22Rv1 (cell line): ENCODE data around the gene MAU2.

Source experiments
- ZFX ChIP-seq: fragments of 450-650 bp; IDR thresholded peaks from 2 replicates; pipeline ENCODE4 v1.6.1; 2017; ENCODE audit warnings: antibody characterized with exemption, borderline replicate concordance
- TF ChIP-seq, protein P1 (sequence below): fragments of 450-650 bp; IDR thresholded peaks from 2 replicates; pipeline ENCODE4 v1.5.1; 2017; ENCODE audit warnings: mild to moderate bottlenecking

DNA sequence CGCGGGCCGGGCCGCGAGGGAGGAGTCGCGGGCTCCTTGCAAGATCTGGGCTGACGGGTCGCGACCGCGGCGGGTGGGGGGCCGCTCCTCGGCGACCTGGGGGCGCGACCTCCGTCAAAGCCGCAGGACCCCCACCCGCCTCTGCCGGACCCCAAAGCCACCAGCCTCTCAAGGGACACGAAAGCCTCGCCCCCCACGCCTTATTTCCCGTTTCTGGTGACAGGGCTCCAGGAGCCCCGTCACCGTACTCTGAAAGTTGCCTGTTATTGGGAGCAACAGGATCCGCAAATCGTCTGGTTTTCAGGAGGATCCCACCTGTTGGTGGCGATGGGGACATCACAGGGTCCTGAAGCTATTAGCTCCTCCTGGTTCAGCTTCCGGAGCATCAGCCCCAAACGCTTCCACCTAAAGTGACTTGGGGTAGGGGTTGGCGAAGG, 530 bp downstream of the MAU2 start:
- TF ChIP-seq, protein P1, sequence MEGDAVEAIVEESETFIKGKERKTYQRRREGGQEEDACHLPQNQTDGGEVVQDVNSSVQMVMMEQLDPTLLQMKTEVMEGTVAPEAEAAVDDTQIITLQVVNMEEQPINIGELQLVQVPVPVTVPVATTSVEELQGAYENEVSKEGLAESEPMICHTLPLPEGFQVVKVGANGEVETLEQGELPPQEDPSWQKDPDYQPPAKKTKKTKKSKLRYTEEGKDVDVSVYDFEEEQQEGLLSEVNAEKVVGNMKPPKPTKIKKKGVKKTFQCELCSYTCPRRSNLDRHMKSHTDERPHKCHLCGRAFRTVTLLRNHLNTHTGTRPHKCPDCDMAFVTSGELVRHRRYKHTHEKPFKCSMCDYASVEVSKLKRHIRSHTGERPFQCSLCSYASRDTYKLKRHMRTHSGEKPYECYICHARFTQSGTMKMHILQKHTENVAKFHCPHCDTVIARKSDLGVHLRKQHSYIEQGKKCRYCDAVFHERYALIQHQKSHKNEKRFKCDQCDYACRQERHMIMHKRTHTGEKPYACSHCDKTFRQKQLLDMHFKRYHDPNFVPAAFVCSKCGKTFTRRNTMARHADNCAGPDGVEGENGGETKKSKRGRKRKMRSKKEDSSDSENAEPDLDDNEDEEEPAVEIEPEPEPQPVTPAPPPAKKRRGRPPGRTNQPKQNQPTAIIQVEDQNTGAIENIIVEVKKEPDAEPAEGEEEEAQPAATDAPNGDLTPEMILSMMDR = no peak
- no peak for TF ChIP-seq ZFX
